MM.1S (cell line): Measurements from ENCODE around the gene SLC23A2.

ENCODE experiments used
- EZH2 ChIP-seq: fragments of 300-600 bp; sonication (generic); optimal IDR thresholded peaks from 2 replicates; pipeline ENCODE3; 2017; ENCODE audit warnings: low read depth, mild to moderate bottlenecking, antibody characterized with exemption, low read length, mixed read lengths
- EZH2phosphoT487 ChIP-seq: fragments of 300-600 bp; sonication (generic); IDR thresholded peaks from 2 replicates; pipeline ENCODE4 v1.6.1; 2018; ENCODE audit warnings: antibody characterized with exemption, low read length
- TF ChIP-seq, protein P1 (sequence below): fragments of 300-600 bp; sonication (generic); IDR thresholded peaks from 2 replicates; pipeline ENCODE4 v1.5.1; 2016; ENCODE audit warnings: antibody characterized with exemption, low read length, mixed read lengths

DNA sequence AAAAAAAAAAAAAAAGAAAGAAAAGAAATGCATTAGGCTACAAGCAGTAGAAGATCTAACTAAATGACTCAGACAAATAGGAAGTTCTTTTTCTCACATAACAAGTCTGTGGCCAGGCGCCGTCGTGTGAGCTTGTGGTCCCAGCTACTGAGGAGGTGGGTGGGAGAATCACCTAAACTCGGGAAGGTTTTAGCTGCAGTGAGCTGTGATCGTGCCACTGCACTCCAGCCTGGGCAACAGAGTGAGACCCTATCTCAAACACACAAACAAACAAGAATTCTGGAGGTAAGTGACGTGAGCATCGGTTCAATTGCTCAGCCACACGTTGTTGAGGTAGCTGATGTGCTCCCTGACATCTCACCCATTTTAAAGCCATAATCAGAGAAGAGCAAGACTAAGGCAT lies 37.9 kb upstream of the SLC23A2 start:
- TF ChIP-seq, protein P1, sequence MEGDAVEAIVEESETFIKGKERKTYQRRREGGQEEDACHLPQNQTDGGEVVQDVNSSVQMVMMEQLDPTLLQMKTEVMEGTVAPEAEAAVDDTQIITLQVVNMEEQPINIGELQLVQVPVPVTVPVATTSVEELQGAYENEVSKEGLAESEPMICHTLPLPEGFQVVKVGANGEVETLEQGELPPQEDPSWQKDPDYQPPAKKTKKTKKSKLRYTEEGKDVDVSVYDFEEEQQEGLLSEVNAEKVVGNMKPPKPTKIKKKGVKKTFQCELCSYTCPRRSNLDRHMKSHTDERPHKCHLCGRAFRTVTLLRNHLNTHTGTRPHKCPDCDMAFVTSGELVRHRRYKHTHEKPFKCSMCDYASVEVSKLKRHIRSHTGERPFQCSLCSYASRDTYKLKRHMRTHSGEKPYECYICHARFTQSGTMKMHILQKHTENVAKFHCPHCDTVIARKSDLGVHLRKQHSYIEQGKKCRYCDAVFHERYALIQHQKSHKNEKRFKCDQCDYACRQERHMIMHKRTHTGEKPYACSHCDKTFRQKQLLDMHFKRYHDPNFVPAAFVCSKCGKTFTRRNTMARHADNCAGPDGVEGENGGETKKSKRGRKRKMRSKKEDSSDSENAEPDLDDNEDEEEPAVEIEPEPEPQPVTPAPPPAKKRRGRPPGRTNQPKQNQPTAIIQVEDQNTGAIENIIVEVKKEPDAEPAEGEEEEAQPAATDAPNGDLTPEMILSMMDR, result no peak
- TF ChIP-seq EZH2phosphoT487, result no peak
- no peak for TF ChIP-seq EZH2
